ENCODE results near the gene KCTD11.
"Not testable (repeated sequence)": the region's sequence is repeated elsewhere in the genome, so short reads cannot be mapped to it uniquely, and the experiment has no call there.

The KCTD11 gene

DNA sequence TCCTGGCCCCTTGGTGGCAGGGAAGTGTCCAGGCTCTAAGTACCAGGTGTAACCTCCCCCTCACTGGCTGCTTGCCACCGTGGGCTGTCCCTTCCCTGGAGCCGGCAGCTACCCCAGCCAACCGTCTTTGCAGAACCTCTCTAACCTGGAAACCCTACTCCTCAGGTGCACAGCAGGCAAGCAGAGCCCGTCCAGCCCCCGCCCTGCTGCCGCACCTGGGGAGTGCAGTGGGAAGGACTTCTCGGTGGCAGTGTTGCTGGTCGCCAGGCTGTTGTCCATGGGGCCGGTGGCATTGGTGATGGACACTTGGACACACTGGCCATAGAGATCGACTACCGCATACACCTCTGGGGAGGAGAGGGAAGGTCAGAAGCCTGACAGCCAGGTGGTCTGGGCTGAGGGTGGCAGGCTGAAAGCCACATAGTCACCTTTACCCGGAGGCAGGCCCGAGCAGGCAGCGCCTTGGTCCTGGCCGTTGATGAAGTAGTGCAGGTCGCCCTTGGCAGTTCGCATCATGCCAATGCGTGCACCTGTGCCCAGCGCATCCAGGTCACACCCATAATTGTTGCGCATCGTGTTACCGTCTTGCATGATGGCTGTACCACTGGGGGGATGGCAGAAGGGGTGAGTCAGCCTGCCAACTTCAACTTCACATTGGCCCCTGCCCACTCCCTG lies 29.3 kb upstream of the KCTD11 start:
- DNase-seq, result no peak

DNA sequence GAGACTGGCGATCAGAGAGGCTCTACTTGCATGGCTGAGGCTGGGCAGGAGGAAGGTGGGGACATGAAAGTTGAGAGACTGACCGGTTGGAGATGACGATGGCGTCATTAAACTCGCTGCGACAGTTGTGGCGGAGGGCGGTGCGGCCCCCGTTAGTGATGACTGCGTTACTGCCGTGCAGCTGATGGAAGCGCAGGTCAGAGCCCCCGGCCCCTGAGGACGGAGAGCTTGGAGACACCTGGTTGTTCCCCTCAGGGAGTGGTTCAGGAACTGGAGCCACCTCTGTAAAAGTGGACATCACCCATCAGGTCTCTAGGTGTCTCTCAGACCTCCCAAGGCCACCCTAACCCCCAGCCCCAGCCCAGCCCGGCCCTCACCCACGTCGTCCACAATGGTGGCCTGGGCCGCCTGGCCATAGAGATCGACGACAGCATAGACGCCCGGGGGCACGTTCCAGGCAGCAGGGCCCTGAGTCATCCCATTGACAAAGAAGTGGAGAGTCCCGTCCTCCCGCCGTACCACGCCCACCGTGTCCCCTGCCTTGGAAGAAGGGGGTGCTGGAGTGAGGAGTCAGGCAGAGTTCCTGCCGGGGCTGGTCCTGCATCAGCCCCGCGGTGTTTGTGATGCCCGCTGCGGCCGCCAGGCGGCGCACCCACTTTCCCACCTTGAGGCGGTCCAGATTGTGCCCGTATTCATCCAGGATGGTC lies 28.1 kb upstream of the KCTD11 start:
- DNase-seq, result peak; percentile 45 to 63

GRCh38 chr17:7324438-7324779 lies 27.6 kb upstream of the KCTD11 start:
- no peak for DNase-seq

- DNase-seq, result no peak
Observed at GRCh38 chr17:7325031-7325528, 26.9 kb upstream of the KCTD11 start.

- DNase-seq, result no peak
Observed at GRCh38 chr17:7326186-7326585, 25.8 kb upstream of the KCTD11 start.

- no peak for DNase-seq
Observed at GRCh38 chr17:7327056-7327455, 24.9 kb upstream of the KCTD11 start.

DNA sequence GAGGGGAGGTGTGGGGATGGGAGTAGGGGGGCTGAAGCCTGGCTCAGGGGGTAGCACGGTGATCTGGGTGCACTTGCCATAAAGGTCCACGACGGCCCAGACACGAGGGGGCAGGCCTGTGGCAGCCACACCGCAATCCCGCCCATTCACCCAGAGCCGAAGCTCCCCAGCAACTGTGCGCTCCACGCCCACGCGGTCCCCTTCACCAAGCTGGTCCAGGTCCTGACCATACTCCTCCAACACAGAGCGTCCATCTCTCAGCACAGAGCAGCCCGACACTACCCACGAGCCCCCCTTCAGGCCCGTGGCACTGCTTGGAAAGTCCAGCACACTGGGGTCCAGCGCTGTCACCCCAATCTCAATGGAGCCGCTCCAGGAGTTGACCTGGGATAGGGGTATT lies 24.5 kb upstream of the KCTD11 start:
- no peak for DNase-seq

DNA sequence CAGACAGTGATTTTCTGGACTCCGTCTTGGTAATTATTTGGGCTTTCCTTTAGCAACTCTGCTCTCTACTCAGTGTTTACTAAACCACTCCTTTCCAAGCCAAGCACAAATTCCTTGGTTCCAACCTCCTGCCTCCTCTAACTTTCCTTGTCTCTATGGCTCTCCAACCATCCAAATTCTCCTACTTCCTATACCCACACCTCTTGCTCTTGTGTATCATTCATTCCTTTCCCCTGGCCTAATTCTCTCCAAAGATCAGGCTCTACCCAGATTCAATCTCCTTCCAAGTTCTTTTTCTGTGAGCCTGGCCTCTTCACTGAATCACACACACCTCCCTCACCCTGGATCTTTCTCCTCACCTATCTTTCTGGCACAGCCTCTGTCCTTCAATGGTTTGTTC lies 24.0 kb upstream of the KCTD11 start:
- no peak for DNase-seq

GRCh38 chr17:7328840-7329373 lies 23.1 kb upstream of the KCTD11 start, which contains the start of gene NEURL4:
TSS of gene NEURL4 (minus strand) at chr17:7329335. CDS start at chr17:7329312, 23 bp downstream.
- no peak for DNase-seq

DNA sequence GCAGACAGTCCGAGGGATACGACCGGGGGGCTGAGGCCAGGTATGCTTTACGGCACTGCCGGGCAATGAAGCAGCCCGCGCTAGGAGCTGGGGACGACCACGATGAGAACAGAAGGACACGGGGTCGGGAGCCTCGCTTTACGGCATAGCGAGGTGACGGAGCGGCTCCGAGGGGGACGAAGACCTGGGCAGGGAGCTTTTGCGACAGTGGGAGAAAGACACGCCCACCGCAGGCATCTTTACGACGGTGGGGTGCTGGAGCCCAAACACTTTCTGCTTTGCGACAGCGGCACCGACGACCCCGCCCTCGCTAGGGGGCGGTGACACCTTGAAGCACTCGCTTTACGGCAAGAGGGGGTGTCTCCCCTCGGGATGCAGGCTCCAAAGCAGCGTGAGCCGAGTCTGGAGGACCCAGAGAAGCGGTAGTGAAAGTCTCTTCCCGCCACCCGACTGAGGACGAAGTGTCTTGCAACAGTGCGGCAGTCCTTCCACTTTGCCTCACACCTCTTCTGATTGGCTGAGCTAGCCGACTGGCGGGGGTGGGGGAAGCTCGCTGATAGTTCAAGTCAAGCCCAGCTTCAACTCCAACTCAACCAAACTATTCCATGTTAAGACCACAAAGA lies 22.5 kb upstream of the KCTD11 start:
- peak; percentile 90 to 96 for DNase-seq

DNA sequence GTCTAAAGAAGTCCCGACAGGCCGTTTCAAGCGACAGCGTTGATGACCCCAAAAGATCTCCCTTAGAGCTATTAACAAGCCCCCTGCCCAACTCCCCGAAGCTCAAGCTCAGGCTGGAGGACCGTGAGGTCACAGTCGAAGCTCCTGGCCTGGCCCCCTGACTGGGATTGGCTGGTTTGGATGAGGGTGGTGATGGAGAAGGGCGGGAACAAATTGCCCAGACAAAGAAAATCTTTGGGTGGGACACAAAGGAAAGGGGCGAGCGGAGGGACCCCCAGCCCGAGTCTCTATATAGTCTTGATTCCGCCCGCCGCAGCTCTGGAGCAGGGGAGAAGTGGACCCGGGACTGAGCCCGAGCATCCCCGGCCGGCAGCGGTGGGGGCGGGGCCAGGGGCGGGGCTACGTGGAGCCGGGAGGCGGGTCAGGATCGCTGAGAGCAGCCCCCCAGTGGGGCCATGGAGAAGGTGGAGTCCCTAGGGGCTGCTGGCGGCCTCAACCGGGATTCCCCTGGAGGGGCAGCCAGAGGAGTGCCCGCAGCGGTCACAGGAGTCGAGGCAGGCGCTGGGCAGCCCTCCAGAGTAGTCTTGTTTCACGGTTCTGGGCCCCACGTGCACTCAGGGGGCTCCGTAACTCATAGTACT lies 21.8 kb upstream of the KCTD11 start:
- peak; percentile 72 to 76 for DNase-seq

DNA sequence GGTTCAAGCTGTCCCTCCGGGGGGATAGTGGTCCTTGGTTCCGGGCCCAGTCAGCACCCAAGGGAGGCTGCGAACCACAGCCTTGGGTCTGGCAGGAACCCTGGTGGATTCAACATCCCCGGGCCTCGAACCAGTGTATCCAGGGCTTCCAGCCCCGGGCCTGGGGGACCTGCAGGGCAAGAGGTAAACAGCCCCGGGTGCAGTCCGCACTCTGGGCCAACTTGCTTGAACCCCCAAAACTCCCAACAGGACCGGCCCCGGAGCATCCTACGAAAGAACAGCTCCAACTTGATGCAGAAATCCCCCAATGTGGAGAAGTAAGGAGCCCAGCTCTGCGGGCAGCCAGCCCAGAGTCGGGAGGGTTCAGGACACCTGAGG lies 21.3 kb upstream of the KCTD11 start:
- no peak for DNase-seq

GRCh38 chr17:7332111-7332510 lies 19.9 kb upstream of the KCTD11 start:
- DNase-seq, result no peak

GRCh38 chr17:7332600-7333069 lies 19.3 kb upstream of the KCTD11 start:
- not testable (repeated sequence) for DNase-seq

GRCh38 chr17:7334938-7335538 lies 16.9 kb upstream of the KCTD11 start:
- DNase-seq, result no peak

- DNase-seq, result not testable (repeated sequence)
Observed at GRCh38 chr17:7335765-7336164, 16.2 kb upstream of the KCTD11 start.

DNA sequence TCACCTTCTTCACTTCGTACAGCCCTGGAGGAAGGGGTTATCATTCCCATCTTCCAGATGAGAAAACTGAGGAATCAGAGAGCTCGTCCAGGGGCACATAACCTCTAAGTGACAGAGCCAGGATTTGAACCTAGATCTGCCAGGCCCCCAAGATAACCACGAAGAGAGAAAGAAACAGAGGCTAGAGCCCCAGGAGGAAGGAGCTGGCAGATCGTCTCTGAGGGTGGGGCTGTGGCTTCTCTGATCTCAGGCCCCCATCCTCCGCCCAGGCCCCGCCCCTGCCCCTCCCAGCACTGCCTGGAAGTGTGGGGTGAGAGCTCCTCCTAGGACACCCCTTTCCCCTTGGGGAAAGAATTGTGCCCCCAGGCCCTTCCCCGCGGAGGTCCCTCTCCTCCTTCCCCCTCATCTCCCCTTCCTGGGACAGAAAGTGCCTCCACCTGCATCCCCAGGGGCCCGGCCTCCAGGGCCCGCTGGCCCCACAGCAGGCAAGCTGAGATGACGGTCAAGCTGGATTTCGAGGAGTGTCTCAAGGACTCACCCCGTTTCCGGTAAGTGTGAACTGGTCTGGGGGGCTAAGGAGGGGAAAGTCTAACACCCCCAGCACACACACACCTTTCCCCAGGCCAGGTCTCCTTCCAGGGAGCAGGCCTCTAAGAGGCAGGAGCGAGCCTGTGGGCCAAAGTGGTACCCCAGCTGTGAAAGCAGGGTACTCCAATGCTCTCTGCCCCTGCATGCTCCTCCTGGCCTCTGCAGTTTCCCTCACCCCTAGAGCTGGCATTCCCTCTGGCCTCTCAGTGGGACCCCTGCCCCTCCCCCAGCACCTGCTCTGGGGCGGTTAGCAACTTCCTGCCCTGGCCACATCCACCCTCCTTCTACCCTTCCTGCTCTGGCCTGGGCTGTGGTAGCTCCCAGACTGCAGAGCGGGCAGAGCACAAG lies 15.5 kb upstream of the KCTD11 start, which contains the start of gene ACAP1:
TSS of gene ACAP1 (plus strand) at position 290 of the 936 bp plus-strand sequence. CDS start at position 496, 206 bp downstream.
- DNase-seq, result peak; percentile 82

DNA sequence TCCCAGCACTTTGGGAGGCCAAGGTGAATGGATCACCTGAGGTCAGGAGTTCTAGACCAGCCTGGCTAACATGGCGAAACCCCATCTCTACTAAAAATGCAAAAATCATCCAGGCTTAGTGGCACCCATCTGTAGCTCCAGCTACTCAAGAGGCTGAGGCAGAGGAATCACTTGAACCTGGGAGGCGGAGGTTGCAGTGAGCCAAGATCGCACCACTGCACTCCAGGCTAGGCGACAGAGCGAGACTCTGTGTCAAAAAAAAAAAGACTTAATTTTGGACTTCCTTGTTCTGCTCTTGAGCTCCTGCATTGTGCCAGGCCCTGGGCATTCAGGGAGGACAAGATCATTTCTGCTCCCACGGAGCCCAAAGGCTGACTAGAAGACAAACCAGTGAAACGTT lies 14.4 kb upstream of the KCTD11 start:
- not testable (repeated sequence) for DNase-seq

DNA sequence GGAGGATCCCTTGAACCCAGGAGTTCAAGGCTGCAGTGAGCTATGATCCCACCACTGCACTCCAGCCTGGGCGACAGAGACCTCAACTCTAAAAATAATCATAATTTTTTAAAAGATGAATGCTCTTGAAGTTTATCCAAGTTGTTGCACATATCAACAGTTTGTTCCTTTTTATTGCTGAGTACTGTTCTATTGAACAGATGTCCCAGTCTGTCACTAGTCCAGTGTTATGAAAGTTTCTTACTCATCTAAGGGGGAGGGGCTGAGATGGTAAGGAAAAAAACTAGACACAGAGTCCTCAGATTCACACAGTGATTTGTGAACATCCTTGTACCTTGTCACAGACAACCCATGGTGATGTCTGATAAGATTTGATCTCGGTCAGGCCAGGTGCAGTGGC lies 11.8 kb upstream of the KCTD11 start:
- no peak for DNase-seq

DNA sequence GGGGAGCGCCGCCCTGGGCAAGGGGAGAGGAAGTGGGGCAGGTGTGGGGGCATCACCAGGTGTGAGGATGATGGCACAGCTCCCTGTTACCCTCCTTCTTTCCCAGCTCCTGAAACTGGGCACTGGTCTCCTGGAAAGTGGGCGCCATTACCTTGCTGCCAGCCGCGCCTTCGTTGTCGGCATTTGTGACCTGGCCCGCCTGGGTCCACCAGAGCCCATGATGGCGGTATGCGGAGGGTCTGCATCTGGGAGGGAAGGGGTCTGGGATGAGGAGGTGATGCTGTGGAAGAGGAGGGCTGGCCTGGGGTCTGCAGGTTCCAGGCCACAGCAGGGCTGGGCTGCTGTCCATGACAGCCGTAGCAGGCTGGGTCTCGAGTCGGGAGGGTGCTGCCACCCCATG lies 10.1 kb upstream of the KCTD11 start:
- no peak for DNase-seq

DNA sequence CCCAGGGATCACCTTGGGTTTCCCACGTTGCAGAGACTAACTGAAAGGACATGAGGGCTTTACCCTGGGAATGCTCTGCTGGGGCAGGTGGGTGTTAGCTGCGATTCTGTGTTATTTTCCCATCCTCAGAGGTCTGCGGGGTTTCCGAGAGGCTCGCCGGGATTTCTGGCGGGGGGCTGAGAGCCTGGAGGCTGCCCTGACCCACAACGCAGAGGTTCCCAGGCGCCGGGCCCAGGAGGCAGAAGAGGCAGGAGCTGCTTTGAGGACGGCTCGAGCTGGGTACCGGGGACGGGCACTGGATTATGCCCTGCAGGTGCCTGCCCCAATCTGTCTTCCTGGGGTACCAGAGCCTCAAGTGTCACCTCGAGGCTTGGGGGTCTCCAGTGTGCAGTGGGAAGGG lies 8.7 kb upstream of the KCTD11 start:
- DNase-seq, result no peak

All from stimulated activated CD4-positive, alpha-beta T cell treated with anti-CD3 and anti-CD28 coated beads, Interleukin-4, amount 100 ng/mL, for 4 hours (primary cell).